K562 (cell line): ENCODE measurements around the gene PPTC7. TPM values are rescaled to one million over a fixed set of nuclear protein-coding genes. Genes with fewer than 3 reads are reported as not detected.

Source experiments
- ARHGAP35 ChIP-seq: fragments of 450-650 bp; IDR thresholded peaks from 2 replicates; pipeline ENCODE4 v1.6.1; 2018; ENCODE audit not compliant: partially characterized antibody
- COPS2 ChIP-seq: fragments of 450-650 bp; conservative IDR thresholded peaks from 2 replicates; pipeline ENCODE4 v1.6.1; 2016; ENCODE audit warnings: mild to moderate bottlenecking, moderate library complexity
- GTF2B ChIP-seq: IDR thresholded peaks from 2 replicates; pipeline ENCODE4 v1.6.1; 2011; ENCODE audit not compliant: insufficient read length; ENCODE audit errors: extremely low read depth
- MCM7 ChIP-seq, 2 experiments: fragments of 450-650 bp; IDR thresholded peaks; 2 replicates each; pipeline ENCODE4 v1.6.1; 2016 to 2018
- RBBP5 ChIP-seq: fragments of 200-600 bp; sonication (generic); IDR thresholded peaks from 2 replicates; pipeline ENCODE4 v1.6.1; 2012; ENCODE audit warnings: borderline replicate concordance, mild to moderate bottlenecking, low read length, control low read depth, inconsistent platforms; ENCODE audit not compliant: insufficient read depth, poor library complexity, severe bottlenecking
- SNIP1 ChIP-seq: fragments of 450-650 bp; IDR thresholded peaks from 2 replicates; pipeline ENCODE4 v1.7.1; 2017; ENCODE audit warnings: low read depth, mild to moderate bottlenecking
- ZBTB7A ChIP-seq: IDR thresholded peaks from 2 replicates; pipeline ENCODE4 v1.6.1; 2011; ENCODE audit warnings: low read depth, mild to moderate bottlenecking, low read length, moderate library complexity, borderline replicate concordance; ENCODE audit not compliant: control insufficient read depth
- ZNF395 ChIP-seq: fragments of 200-800 bp; sonication (Bioruptor generic); IDR thresholded peaks from 2 replicates; pipeline ENCODE4 v1.6.1; 2017; ENCODE audit warnings: missing genetic modification characterization, missing compliant biosample characterization
- ZNF707 ChIP-seq: fragments of 250-450 bp; sonication (Bioruptor Pico); conservative IDR thresholded peaks from 2 replicates; pipeline ENCODE4 v1.8.0; 2022; ENCODE audit warnings: inconsistent platforms, mild to moderate bottlenecking, moderate library complexity
- ZNF766 ChIP-seq: fragments of 200-800 bp; sonication (Bioruptor generic); conservative IDR thresholded peaks from 2 replicates; pipeline ENCODE4 v1.6.1; 2016; ENCODE audit warnings: missing genetic modification characterization, missing compliant biosample characterization
- polyA plus RNA-seq, 8 experiments: library from polyadenylated mRNA; depleted of rRNA in 4 of 8; stranded (reverse) in 5 of 8; unstranded in 3 of 8; fragments of >200 nt; fragmentation: Nextera tagmentation in 2 of 8; fragmentation: Illumina TruSeq in 1 of 8; extraction: Ambion mirVana in 2 of 8; extraction: Trizol in 1 of 8; gene quantifications; 2 replicates each; pipeline versions ENCODE4 v1.2.1 to v1.2.3, GENCODE V29; 2011 to 2014; ENCODE audit warnings: inconsistent platforms in 1 of 8, missing spikeins in 1 of 8
- total RNA-seq, 7 experiments: library from RNA; depleted of rRNA in 6 of 7; stranded (reverse); fragments of >200 nt in 6 of 7; fragmentation: Illumina TruSeq in 2 of 7; extraction: Trizol in 2 of 7; gene quantifications; 2 replicates each; pipeline versions ENCODE4 v1.2.1 to v1.2.3, GENCODE V29; 2011 to 2021; ENCODE audit warnings: low replicate concordance in 1 of 7
- TF ChIP-seq, protein P1 (sequence below): fragments of 250-450 bp; sonication (Bioruptor Pico); IDR thresholded peaks from 2 replicates; pipeline ENCODE4 v1.8.0; 2021; ENCODE audit warnings: moderate library complexity, mild to moderate bottlenecking, inconsistent platforms
- TF ChIP-seq, protein P2 (sequence below): fragments of 200-600 bp; sonication (generic); IDR thresholded peaks from one replicate; pipeline ENCODE4 v1.6.1; 2012; ENCODE audit warnings: mild to moderate bottlenecking, low read depth, low read length, inconsistent platforms

PPTC7 gene
- total and polyA plus RNA-seq, 9 of the 15 experiments (the other 6 are each of a cell fraction or from before 2014, with no cell fraction given): 2.6 to 23.1 (median 11.9) TPM

DNA sequence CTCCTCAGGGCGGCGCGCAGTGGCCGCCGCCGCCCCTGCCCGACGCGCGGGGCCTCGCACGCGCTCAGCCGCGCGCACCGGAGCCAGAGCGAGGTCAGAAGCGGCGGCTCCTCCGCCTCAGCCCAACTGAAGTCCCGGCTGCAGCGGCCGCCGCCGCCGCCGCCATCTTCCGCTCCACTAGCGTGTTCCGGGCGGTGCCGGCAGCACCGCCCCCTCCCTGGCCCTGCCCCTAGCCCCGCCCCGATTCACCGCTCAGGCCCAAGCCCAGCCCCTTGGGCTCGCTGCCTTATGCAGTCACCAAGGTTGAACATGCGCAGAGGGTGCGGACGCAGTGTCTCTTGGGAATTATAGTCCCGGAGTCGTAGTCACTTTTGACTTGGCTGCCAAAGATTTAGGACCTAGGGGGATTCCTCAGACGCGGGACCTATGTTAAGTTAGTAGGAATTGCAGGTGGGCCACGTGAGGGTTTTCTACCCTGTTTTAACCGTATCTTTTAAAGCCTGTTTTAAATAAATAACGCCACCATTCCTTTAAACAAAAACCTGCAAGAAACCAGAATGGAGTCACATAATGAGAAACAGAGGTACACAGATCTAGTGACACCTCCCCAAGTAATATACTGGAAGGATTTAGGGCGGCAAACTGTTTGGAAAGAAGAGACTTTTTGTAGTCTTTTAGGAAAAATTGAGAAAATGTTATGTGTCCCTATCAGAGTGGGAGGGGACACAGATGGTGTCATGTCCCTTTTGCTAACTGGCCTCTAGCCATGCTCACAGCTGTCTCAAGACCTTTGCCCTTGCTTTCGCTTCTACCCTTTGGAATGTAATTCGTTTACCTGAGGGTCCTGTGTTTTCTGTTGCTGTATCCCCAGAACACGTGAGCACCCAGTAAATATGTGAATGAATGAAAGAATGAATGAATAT lies at the start of gene PPTC7 (continued):
- TF ChIP-seq, protein P1, sequence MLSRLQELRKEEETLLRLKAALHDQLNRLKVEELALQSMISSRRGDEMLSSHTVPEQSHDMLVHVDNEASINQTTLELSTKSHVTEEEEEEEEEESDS (CRISPR knock-in tag): no peak
- TF ChIP-seq GTF2B (no peak), ZNF707 (CRISPR knock-in tag) (no peak), ZNF766 (CRISPR knock-in tag) (peak; percentile 58), ARHGAP35 (no peak), COPS2 (no peak), SNIP1 (no peak), ZNF395 (CRISPR knock-in tag) (peak; percentile 57; the same call in 1 of the 2 replicates), MCM7 (IDR thresholded peaks at IDR 0.05) (no peak), ZBTB7A (no peak; the same call in 1 of the 2 replicates), RBBP5 (peak; percentile 76)
- TF ChIP-seq, protein P2, sequence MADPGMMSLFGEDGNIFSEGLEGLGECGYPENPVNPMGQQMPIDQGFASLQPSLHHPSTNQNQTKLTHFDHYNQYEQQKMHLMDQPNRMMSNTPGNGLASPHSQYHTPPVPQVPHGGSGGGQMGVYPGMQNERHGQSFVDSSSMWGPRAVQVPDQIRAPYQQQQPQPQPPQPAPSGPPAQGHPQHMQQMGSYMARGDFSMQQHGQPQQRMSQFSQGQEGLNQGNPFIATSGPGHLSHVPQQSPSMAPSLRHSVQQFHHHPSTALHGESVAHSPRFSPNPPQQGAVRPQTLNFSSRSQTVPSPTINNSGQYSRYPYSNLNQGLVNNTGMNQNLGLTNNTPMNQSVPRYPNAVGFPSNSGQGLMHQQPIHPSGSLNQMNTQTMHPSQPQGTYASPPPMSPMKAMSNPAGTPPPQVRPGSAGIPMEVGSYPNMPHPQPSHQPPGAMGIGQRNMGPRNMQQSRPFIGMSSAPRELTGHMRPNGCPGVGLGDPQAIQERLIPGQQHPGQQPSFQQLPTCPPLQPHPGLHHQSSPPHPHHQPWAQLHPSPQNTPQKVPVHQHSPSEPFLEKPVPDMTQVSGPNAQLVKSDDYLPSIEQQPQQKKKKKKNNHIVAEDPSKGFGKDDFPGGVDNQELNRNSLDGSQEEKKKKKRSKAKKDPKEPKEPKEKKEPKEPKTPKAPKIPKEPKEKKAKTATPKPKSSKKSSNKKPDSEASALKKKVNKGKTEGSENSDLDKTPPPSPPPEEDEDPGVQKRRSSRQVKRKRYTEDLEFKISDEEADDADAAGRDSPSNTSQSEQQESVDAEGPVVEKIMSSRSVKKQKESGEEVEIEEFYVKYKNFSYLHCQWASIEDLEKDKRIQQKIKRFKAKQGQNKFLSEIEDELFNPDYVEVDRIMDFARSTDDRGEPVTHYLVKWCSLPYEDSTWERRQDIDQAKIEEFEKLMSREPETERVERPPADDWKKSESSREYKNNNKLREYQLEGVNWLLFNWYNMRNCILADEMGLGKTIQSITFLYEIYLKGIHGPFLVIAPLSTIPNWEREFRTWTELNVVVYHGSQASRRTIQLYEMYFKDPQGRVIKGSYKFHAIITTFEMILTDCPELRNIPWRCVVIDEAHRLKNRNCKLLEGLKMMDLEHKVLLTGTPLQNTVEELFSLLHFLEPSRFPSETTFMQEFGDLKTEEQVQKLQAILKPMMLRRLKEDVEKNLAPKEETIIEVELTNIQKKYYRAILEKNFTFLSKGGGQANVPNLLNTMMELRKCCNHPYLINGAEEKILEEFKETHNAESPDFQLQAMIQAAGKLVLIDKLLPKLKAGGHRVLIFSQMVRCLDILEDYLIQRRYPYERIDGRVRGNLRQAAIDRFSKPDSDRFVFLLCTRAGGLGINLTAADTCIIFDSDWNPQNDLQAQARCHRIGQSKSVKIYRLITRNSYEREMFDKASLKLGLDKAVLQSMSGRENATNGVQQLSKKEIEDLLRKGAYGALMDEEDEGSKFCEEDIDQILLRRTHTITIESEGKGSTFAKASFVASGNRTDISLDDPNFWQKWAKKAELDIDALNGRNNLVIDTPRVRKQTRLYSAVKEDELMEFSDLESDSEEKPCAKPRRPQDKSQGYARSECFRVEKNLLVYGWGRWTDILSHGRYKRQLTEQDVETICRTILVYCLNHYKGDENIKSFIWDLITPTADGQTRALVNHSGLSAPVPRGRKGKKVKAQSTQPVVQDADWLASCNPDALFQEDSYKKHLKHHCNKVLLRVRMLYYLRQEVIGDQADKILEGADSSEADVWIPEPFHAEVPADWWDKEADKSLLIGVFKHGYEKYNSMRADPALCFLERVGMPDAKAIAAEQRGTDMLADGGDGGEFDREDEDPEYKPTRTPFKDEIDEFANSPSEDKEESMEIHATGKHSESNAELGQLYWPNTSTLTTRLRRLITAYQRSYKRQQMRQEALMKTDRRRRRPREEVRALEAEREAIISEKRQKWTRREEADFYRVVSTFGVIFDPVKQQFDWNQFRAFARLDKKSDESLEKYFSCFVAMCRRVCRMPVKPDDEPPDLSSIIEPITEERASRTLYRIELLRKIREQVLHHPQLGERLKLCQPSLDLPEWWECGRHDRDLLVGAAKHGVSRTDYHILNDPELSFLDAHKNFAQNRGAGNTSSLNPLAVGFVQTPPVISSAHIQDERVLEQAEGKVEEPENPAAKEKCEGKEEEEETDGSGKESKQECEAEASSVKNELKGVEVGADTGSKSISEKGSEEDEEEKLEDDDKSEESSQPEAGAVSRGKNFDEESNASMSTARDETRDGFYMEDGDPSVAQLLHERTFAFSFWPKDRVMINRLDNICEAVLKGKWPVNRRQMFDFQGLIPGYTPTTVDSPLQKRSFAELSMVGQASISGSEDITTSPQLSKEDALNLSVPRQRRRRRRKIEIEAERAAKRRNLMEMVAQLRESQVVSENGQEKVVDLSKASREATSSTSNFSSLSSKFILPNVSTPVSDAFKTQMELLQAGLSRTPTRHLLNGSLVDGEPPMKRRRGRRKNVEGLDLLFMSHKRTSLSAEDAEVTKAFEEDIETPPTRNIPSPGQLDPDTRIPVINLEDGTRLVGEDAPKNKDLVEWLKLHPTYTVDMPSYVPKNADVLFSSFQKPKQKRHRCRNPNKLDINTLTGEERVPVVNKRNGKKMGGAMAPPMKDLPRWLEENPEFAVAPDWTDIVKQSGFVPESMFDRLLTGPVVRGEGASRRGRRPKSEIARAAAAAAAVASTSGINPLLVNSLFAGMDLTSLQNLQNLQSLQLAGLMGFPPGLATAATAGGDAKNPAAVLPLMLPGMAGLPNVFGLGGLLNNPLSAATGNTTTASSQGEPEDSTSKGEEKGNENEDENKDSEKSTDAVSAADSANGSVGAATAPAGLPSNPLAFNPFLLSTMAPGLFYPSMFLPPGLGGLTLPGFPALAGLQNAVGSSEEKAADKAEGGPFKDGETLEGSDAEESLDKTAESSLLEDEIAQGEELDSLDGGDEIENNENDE: no peak
